ENCODE measurements around the gene CNOT6. TPM values are rescaled to one million over a fixed set of nuclear protein-coding genes. Genes with fewer than 3 reads are reported as not detected.
"Not testable (repeated sequence)": the region's sequence is repeated elsewhere in the genome, so short reads cannot be mapped to it uniquely, and the experiment has no call there.

The CNOT6 gene
- total RNA-seq, 1 experiment from 2014 or later: 10.6 TPM

DNA sequence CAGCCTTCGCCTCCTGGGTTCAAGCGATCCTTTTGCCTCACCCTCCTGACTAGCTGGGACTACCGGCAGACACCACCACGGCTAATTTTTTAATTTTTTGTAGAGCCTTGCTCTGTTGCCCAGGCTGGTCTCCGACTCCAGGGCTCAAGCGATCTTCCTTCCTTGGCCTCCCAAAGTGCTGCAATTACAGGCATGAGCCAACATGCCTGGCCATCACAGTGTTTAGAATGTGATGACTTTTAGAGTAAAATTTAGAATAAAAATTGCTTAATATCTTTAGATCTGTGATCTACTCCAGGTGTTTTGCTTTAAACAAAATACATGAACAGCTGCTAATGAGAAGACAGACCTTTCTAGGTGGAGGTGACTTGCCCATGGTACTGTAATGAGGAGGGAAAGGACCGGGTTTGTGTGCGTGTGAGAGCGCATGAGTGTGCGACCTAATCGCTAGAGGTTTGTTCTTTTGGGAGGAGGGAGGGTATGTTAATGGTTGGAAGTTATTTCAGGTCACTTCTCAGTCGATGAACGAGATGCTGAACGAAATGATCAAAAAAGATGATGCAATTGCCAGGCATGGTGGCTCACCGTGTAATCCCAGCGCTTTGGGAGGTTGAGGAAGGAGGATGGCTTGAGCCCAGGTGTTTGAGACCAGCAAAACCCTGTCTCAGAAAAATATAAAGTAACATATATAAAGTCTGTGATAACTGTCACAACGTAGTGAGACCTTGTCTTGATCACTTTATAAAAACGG is 2.0 kb downstream of the CNOT6 start:
- ATAC-seq: no peak
- no TSS peak for BruUV-seq (replicated peaks)
- no peaks in the 10 kb centered on the region for H3K27me3 ChIP-seq (ENCODE audit: low read length)
- peaks cover 25% of the 10 kb centered on the region; the same call in 1 of the 2 replicates for H4K20me1 ChIP-seq (ENCODE audit: low read length)
- DNase-seq: no peak
- no peak overlapping the region; the same call in 1 of the 2 replicates for H3K9ac ChIP-seq (ENCODE audit: low read length)
- peaks cover 69% of the 10 kb centered on the region for H3K79me2 ChIP-seq (ENCODE audit: low read length)
- intact Hi-C loops (cut with micrococcal nuclease): loop anchor here (10.0 kb wide), 1 partner anchor 109 kb away; no protein-coding TSS in a partner anchor
- peak overlapping the region; percentile 87 for H3K4me3 ChIP-seq (ENCODE audit: low read length)
- no peaks in the 10 kb centered on the region for H3F3A ChIP-seq (ENCODE audit: low read length, unreplicated experiment)
- no peak overlapping the region for H3K27ac ChIP-seq (ENCODE audit: low read length)
- H3K4me1 ChIP-seq (ENCODE audit: insufficient read depth, low read length): peaks cover 22% of the 10 kb centered on the region
- H2AFZ ChIP-seq (ENCODE audit: low read length): no peak overlapping the region
- peak overlapping the region; percentile 98 for H3K4me2 ChIP-seq (ENCODE audit: low read length)
- POLR2A ChIA-PET (ENCODE audit: unreplicated experiment): no interaction called here
- CTCF ChIA-PET: no interaction called here
- no peak for TF ChIP-seq EZH2phosphoT487 (IDR thresholded peaks at IDR 0.05; ENCODE audit: borderline replicate concordance, low read length)
- peaks cover 5% of the 10 kb centered on the region; the same call in 1 of the 2 replicates for H3K36me3 ChIP-seq (ENCODE audit: low read depth, low read length)
- H3K9me2 ChIP-seq (replicated peaks; ENCODE audit: low read length): no peaks in the 10 kb centered on the region
- H3K9me3 ChIP-seq (ENCODE audit: low read length): no peaks in the 10 kb centered on the region

DNA sequence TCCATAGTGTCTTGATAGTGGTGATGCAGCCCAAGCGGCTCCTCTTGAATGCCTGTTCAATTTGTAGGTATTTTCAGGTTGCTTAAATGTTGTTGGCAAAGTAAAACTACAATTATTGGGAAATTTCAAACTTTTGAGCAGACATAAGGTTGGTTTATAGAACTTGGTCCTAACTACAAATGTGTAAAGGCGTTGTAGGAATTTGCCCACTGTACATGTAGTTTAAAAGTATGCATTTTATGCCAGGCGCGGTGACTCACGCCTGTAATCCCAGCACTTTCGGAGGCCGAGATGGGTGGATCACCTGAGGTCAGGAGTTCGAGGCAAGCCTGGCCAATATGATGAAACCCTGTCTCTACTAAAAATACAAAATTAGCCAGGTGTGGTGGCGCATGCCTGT is 2.6 kb downstream of the CNOT6 start:
- H3K4me3 ChIP-seq (ENCODE audit: low read length): 0 out of 2 replicates have a peak overlapping the region, but pooled peaks have one; percentile 87
- peaks cover 28% of the 10 kb centered on the region; the same call in 1 of the 2 replicates for H4K20me1 ChIP-seq (ENCODE audit: low read length)
- H3K27ac ChIP-seq (ENCODE audit: low read length); POLR2A ChIA-PET (ENCODE audit: unreplicated experiment); H3K9me3 ChIP-seq (ENCODE audit: low read length); H3F3A ChIP-seq (ENCODE audit: low read length, unreplicated experiment); DNase-seq; BruUV-seq (replicated peaks); H3K9ac ChIP-seq (ENCODE audit: low read length); H3K36me3 ChIP-seq (ENCODE audit: low read depth, low read length); CTCF ChIA-PET; ATAC-seq; H3K27me3 ChIP-seq (ENCODE audit: low read length); H2AFZ ChIP-seq (ENCODE audit: low read length); H3K9me2 ChIP-seq (replicated peaks; ENCODE audit: low read length): not testable (repeated sequence)
- intact Hi-C loops (cut with micrococcal nuclease): loop anchor here (10.0 kb wide), 1 partner anchor 108 kb away; no protein-coding TSS in a partner anchor
- H3K4me1 ChIP-seq (ENCODE audit: insufficient read depth, low read length): peaks cover 22% of the 10 kb centered on the region
- peaks cover 75% of the 10 kb centered on the region for H3K79me2 ChIP-seq (ENCODE audit: low read length)
- 0 out of 2 replicates have a peak overlapping the region, but pooled peaks have one; percentile 98 for H3K4me2 ChIP-seq (ENCODE audit: low read length)

DNA sequence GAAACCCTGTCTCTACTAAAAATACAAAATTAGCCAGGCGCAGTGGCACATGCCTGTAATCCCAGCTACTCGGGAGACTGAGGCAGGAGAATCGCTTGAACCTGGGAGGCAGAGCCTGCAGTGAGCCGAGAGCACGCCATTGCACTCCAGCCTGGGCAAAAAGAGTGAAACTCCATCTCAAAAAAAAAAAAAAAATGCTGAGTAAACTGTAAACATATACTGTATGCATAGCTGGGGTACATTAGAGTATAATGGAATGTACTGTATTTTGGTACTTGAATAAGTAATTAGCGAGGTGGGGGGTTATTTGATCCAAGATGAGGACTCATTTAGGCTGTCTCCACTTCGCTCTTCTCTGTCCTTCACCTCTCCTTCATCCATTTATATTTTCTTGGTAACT is 3.7 kb downstream of the CNOT6 start:
- H3F3A ChIP-seq (ENCODE audit: low read length, unreplicated experiment); H3K9ac ChIP-seq (ENCODE audit: low read length); POLR2A ChIA-PET (ENCODE audit: unreplicated experiment); DNase-seq; H3K4me2 ChIP-seq (ENCODE audit: low read length); H3K36me3 ChIP-seq (ENCODE audit: low read depth, low read length); H3K4me3 ChIP-seq (ENCODE audit: low read length); H3K9me2 ChIP-seq (replicated peaks; ENCODE audit: low read length); H3K27me3 ChIP-seq (ENCODE audit: low read length); H3K9me3 ChIP-seq (ENCODE audit: low read length); H2AFZ ChIP-seq (ENCODE audit: low read length); BruUV-seq (replicated peaks); H3K27ac ChIP-seq (ENCODE audit: low read length); ATAC-seq; CTCF ChIA-PET: not testable (repeated sequence)
- Histone ChIP-seq H3K79me2 (ENCODE audit: low read length) (peaks cover 86% of the 10 kb centered on the region), H3K4me1 (ENCODE audit: insufficient read depth, low read length) (peaks cover 22% of the 10 kb centered on the region), H4K20me1 (ENCODE audit: low read length) (peaks cover 28% of the 10 kb centered on the region; the same call in 1 of the 2 replicates)
- intact Hi-C loops (cut with micrococcal nuclease): loop anchor here (10.0 kb wide), 1 partner anchor 107 kb away; no protein-coding TSS in a partner anchor

DNA sequence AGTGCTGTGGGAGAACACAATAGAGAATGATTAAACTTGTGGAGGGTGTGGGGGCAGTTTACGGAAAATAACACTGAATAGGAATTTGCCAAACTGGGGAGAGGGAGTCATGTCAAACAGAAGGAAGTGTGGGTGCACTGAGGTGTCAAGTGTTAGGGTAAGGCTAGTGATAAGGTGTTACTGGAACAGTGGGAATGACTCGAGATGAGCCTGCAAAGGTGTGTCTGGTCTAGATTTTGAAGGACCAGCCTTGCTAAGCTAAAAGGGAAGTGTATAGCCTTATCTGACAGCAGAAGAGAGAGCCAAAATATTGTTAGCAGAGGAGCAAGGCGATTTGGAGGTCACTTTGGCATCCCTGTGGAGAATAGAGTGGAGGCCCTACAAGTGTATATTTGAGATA is 4.2 kb downstream of the CNOT6 start:
- no peaks in the 10 kb centered on the region for H3K9me3 ChIP-seq (ENCODE audit: low read length)
- no peak overlapping the region for H3K9ac ChIP-seq (ENCODE audit: low read length)
- H3K9me2 ChIP-seq (replicated peaks; ENCODE audit: low read length): no peaks in the 10 kb centered on the region
- no TSS peak for BruUV-seq (replicated peaks)
- H3K4me1 ChIP-seq (ENCODE audit: insufficient read depth, low read length): peaks cover 20% of the 10 kb centered on the region
- H3K27me3 ChIP-seq (ENCODE audit: low read length): no peaks in the 10 kb centered on the region
- H3K36me3 ChIP-seq (ENCODE audit: low read depth, low read length): peaks cover 5% of the 10 kb centered on the region; the same call in 1 of the 2 replicates
- no peak overlapping the region for H3K4me3 ChIP-seq (ENCODE audit: low read length)
- POLR2A ChIA-PET (ENCODE audit: unreplicated experiment): no interaction called here
- H4K20me1 ChIP-seq (ENCODE audit: low read length): peaks cover 28% of the 10 kb centered on the region; the same call in 1 of the 2 replicates
- H3K27ac ChIP-seq (ENCODE audit: low read length): no peak overlapping the region
- no peak overlapping the region for H2AFZ ChIP-seq (ENCODE audit: low read length)
- intact Hi-C loops (cut with micrococcal nuclease): loop anchor here (10.0 kb wide), 1 partner anchor 106 kb away; no protein-coding TSS in a partner anchor
- no peaks in the 10 kb centered on the region for H3F3A ChIP-seq (ENCODE audit: low read length, unreplicated experiment)
- CTCF ChIA-PET: no interaction called here
- TF ChIP-seq EZH2 (IDR thresholded peaks at IDR 0.05; ENCODE audit: low read length, unreplicated experiment) (no peak), EZH2phosphoT487 (IDR thresholded peaks at IDR 0.05; ENCODE audit: borderline replicate concordance, low read length) (no peak)
- TF ChIP-seq, protein P1, sequence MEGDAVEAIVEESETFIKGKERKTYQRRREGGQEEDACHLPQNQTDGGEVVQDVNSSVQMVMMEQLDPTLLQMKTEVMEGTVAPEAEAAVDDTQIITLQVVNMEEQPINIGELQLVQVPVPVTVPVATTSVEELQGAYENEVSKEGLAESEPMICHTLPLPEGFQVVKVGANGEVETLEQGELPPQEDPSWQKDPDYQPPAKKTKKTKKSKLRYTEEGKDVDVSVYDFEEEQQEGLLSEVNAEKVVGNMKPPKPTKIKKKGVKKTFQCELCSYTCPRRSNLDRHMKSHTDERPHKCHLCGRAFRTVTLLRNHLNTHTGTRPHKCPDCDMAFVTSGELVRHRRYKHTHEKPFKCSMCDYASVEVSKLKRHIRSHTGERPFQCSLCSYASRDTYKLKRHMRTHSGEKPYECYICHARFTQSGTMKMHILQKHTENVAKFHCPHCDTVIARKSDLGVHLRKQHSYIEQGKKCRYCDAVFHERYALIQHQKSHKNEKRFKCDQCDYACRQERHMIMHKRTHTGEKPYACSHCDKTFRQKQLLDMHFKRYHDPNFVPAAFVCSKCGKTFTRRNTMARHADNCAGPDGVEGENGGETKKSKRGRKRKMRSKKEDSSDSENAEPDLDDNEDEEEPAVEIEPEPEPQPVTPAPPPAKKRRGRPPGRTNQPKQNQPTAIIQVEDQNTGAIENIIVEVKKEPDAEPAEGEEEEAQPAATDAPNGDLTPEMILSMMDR (conservative IDR thresholded peaks at IDR 0.05; ENCODE audit: low read depth, low read length): no peak
- H3K79me2 ChIP-seq (ENCODE audit: low read length): peaks cover 91% of the 10 kb centered on the region
- no peak for DNase-seq
- ATAC-seq: no peak
- no peak overlapping the region for H3K4me2 ChIP-seq (ENCODE audit: low read length)

All from PC-3 (cell line).